VCaP (cell line): ENCODE data around the gene COX10.

Experiments used
- H3K27ac ChIP-seq: fragments of 450-650 bp; 2 replicates; pipeline ENCODE4 v1.5.1; 2017
- TF ChIP-seq, protein P1 (sequence below): fragments of 450-650 bp; conservative IDR thresholded peaks from 2 replicates; pipeline ENCODE4 v1.5.1; 2017; ENCODE audit warnings: mild to moderate bottlenecking, moderate library complexity

Gene COX10

DNA sequence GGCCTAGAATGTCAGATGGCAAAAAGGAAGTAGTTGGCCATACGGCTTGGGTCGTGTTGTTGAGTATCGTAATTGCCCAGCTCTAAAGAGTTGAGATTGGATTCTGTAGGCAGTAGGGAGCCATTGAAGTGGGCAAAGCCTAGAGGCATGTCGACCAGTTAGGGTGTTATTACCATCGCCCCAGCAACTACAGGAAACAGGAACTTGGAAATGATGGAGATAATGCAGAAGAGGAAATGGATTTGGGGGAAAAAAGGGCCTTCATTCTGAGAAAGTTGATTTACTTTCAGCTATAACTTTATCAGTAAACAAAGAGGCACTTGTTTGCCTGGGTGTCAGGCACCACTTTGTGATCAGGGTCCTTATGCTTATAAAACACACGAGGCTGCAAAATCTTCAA is 52.6 kb downstream of the COX10 start:
- TF ChIP-seq, protein P1, sequence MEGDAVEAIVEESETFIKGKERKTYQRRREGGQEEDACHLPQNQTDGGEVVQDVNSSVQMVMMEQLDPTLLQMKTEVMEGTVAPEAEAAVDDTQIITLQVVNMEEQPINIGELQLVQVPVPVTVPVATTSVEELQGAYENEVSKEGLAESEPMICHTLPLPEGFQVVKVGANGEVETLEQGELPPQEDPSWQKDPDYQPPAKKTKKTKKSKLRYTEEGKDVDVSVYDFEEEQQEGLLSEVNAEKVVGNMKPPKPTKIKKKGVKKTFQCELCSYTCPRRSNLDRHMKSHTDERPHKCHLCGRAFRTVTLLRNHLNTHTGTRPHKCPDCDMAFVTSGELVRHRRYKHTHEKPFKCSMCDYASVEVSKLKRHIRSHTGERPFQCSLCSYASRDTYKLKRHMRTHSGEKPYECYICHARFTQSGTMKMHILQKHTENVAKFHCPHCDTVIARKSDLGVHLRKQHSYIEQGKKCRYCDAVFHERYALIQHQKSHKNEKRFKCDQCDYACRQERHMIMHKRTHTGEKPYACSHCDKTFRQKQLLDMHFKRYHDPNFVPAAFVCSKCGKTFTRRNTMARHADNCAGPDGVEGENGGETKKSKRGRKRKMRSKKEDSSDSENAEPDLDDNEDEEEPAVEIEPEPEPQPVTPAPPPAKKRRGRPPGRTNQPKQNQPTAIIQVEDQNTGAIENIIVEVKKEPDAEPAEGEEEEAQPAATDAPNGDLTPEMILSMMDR, result no peak
- no peak overlapping the region for H3K27ac ChIP-seq

DNA sequence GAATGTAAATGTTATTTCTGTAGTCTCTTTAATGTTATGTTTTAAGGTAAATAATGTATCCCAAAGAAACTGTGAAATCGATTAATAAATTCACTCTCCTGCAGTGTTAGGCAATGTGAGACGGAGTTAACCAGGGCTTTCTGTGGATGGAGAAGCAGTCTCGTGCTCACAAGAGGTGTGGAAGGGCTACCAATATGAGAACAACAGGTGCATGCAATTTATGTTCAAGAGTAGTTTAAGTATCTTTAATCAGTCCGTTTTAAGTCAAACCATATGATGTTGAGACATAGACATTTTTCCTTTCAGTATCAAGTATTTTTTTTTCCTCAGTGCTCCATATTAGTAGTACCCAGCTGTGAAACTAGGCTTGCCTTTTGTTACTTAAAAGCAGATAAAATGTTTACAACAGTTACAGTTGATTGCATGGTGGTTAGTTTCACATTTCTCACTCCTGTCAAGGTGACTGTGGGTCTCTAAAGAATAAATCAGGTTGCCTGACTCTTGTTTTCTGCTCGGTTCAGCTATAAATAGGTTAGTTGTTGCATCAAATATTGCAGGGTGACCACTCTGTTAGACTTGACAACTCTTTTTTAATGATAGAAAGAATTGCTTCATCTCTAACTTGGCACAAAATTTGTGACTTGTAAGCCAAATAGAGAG is 54.4 kb downstream of the COX10 start:
- TF ChIP-seq, protein P1, result no peak
- H3K27ac ChIP-seq, result no peak overlapping the region

DNA sequence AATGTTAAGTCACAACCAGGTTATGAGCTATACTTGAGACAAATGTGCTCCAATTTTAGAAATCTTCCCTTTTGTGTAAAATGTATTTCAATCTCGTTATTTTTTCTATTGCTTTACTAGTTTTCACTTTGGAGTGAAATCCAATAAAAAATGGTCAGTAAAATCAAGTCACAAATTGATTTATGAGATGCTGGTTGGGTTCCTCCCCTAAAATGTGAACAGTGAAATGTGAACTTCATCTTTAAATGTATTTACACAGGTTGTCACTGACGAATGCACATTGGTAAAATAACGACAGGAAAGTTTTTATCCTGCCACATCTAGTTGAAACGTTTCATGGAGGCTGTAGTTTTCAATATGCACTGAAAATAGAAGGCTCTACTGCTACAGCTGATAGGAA is 55.5 kb downstream of the COX10 start:
- TF ChIP-seq, protein P1, result no peak
- H3K27ac ChIP-seq, result no peak overlapping the region

DNA sequence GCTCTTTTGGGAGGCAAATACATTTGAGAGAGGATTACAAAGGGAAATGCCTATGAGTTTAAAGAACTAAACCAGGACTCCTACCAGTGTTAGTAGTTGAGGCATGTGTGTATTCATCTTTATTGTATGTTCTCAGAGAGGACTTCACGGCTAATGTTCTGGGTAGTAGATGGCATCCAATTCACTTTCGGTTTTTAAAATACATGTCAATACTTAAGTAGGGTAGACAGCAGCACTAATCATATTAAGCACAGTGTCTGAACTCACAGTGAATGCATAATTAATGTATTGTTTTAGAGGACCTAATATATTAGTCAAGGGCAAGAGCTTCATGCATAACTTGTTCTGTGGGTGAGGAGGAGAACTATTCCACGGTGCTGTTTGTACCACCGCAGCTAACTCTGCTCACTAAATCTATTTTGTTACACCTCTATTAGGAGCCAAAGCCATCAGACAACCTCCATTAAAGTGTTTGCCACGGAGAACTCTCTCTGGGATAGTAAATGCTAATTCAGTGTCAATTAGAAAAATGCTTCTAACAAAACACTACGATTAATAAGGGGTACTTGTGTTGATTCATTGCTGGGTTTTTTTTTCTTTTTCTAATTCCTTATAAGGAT is 56.3 kb downstream of the COX10 start:
- no peak overlapping the region for H3K27ac ChIP-seq
- TF ChIP-seq, protein P1, result no peak

DNA sequence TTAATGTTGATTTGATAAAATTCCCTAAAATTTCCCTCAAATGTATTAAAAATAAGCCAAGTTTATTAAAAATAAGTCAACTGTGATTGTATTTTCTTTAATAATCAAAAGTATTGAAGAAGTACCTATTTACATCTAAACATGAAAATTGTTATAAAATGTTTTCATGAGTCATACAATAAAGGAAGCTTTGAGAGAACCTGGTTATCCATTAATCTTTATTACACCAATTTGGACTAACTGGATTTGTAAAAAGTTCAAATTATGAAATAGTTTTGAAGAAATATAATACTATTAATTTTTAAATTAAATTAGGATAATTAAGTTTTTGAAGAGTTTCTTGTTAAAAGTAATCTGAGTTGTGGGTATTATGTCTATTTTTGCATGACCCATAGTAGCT is 63.8 kb downstream of the COX10 start:
- TF ChIP-seq, protein P1, result no peak
- H3K27ac ChIP-seq, result no peak overlapping the region

DNA sequence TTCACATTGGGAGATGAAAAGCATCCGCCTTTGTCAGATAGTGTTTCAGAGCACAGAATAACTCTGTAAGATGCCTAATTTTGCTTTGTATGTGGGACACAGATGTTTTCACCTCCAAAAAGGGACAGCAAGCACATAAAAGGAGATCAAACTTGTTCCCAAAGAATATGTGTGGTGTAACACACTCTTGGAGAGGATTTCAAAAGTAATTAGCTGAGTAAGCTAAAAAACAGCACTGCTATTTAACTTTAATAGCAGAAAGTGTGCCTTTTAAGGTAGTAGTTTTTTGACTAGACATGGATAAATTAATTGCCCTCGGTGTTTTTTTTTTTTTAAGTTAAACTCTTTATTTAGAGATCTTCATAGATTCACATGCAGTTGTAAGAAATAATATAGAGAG is 65.2 kb downstream of the COX10 start:
- H3K27ac ChIP-seq, result no peak overlapping the region
- TF ChIP-seq, protein P1, result no peak

DNA sequence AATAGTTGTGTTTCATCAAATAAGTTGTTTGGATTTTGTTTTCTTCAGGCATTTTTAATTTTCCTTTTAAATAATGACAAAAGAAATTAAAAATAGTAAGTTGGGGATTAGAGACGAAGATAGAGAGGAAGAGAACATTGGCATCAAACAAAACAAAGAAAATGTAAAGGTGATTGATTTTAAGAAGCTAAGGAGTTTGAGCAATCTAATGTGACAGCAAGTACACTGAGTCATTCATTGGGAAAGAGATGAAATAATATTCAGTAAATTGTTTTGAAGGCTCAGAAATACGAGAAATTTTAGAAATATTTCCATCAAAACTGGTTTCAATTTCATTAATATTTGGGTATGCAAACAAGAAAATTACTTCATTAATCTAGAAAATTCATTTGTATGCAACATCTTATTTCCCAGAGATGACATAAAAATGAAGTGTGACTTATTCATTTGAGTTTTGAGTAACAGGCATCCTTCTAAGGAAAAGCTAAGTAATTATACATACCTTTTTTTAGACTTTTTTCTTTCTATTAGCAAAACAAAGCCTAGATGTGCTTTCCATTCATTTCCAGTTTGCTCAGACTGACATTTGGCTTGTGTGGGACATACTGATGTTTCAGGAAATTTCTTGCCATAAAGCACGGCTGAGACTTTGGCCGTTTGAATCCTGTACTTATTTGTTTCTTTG is 66.7 kb downstream of the COX10 start:
- no peak overlapping the region for H3K27ac ChIP-seq
- TF ChIP-seq, protein P1, result no peak
